Activated T-cell treated with anti-CD3 and anti-CD28 coated beads for 1 hour (primary cell): ENCODE results near the gene NR2F2.

ENCODE experiments used
- DNase-seq: peaks from one replicate; pipeline ENCODE4 v3.0.0-alpha.2; 2020; ENCODE audit warnings: low read depth

The NR2F2 gene

DNA sequence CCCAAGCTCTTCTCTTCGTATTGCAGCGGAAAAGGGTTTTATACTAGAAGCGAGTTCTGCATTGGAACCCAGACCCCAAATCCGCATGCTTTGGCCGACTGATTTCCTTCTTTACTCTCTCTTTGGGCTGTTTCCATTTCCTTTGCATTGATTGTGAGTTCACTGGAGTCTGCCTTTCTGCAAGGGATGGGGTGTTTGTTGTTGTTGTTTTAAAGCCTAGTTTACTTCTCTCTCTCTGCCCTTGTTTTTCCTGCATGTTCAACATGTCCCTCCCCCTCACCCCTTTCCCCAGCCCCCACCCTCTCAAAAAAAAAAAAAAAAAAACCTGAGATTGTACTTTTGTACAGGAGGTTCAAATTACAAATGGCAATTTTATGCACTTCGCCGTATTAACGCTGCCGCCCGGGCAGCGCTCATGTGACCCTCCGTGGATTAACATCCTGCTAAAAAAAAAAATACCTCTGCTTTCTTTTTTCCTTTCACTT, 2.2 kb downstream of the NR2F2 start:
- no peak for DNase-seq

DNA sequence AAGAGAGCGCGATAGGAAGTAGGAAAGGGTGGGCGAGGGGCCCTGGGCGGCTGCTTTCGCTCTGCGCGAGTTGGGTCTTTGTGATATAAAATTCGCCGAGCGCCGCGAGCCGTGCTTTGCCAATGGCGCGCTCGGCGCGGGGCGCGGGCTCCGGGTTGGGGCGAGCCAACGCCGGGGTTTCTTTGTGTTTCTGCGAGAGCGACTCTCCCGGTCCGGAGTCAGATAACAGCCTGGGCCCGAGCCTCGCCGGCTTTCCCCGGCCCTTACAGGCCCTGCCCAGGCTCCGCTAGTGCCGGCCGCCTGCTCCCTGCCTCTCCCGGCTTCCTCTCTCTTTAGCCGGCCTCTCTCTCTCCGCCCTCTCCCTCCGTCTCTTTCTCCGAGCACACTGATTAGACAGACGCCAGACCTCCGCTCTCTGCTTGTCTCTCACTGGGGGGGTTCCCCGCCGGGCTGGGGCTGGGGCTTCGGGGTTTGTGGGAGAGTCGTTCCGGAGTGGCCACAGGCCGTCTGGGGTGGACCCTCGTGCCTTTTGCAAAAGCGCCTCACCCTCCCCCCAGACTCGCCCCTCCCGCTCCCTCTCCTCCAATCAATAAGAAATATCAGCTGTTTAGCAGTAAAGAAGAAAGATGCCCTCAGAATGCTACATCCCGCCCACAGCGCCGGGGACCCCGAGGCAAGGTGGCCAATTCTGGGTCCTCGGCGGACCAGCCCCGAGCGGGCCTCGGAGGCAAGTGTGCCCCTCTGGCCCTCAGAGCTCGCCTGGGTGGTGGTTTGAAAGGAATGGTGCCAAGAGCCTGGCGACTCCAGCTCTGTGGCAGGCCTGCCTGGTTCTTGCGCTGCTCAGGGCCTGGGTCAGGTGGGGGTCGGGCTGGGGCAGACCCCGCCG, 2.9 kb downstream of the NR2F2 start:
- DNase-seq: no peak

GRCh38 chr15:96334017-96334704, 3.7 kb downstream of the NR2F2 start:
- no peak for DNase-seq

DNA sequence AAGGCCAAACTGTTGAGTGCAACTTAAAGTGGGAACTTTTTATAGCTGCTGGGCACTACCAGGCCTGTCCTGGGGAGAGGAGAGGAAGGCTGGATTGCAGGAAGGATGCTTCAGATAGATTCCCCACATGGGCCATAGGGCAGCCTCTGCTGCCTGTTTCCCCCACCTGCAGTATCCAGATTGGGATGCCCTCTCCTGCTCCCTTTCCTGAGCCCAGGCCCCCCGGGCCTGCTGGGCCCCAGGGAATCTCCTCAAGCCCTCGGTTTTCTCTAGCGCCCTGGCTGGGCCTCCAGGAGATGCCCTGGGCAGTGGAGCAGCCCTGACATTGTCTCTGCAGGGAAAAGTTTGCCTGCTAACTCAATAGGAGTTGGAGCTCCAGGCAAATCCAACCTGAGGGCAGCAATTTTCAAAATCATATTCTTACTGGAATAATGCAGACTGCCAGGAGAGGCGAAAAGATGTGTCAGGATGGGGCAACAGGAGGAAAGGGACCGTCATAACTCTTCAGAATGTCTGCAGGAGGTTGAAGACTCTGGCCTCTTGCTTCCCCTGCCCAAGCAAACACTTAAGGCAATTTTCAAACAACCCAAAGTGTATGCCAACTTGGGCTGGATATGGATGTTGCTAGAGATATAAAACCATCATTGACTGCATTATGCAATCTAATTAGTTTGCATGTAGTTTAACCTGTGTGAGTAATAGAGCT, 4.4 kb downstream of the NR2F2 start:
- DNase-seq: no peak

DNA sequence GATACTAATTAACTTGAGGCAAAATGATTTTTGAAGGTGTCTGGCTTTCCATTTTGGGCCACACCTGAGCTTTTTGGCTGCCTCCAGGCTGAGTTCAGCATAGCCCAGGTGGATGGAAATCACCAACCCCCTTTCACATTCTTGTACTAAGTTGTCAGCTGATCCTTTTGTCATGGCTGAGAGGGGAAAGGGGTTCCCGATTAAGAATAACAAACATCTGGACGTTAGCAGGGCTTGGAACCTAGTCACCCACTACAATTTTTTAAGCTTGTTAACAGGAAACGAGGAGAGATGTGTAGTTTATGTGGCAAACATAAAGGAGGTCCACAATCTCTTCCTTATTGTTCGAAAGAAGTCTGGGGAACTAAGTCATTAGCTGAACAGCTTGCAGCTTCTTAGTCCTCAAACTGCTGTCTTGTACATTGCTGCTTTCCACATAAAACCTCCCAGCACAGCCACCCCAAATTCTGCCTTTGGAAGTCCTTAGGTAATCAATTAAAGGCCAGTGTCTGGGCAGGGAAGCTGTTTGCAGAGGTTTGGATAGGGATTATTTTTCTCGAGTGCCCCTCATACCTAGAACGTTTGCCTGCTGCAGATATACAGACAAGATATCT, 5.0 kb downstream of the NR2F2 start:
- no peak for DNase-seq

DNA sequence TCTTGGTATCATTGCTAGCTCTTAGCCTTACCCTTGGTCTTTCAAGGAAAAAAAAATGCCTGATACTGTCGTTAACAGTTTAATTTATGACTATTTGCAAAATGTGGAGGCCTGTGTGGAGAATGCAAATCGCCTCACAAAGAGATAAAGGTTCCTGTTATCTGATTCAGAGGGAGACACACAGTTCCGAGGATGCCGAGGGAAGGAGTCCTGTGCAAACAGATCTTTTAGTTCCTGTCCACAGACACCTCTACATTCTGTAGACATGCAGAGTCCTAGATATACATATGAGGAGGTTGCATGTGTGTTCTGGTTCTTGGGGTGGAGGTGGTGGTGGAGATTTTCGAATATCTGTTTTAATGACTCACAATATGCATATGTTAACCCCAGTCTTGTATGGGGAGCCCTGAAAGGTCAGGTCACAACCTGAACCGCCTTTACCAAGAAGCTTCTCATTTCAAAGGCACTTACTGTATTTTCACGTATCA, 5.7 kb downstream of the NR2F2 start:
- no peak for DNase-seq

DNA sequence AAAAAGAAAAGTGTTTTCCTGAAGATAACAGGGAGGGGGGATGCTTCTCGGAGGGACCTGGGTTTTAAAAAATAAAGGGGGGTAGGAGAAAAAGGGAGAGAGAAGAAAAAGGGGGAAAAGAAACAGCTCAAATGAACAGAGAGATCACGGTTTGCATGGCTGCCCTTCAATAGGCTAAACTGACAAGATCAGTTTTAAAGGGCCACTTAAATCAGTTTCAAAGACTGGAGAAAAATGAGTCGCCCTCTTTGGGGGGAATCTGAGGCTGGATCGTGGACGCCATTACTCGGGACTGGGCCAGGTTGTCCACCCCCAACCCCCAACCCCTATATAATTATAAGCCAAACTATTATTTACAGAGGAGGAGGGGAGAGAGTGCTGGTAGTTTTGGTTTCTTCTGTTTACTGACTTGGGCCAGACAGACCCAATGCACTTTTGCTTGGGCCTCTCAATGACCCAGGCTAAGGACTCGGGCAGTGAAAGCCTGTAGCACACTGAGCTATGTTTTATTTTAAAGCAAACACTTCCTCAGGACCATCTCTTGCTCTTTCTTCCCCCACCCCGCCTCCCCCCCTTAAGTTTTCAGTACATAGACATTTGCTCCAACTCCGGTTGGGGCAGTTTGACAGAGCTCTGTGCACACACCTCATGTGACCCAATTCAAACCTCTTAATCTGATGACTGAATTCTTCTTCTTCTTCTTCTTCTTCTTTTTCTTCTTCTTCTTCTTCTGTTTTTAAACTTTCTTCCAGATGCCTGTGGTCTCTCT, 6.3 kb downstream of the NR2F2 start:
- DNase-seq: no peak

GRCh38 chr15:96337365-96338023, 7.0 kb downstream of the NR2F2 start:
- DNase-seq: no peak

DNA sequence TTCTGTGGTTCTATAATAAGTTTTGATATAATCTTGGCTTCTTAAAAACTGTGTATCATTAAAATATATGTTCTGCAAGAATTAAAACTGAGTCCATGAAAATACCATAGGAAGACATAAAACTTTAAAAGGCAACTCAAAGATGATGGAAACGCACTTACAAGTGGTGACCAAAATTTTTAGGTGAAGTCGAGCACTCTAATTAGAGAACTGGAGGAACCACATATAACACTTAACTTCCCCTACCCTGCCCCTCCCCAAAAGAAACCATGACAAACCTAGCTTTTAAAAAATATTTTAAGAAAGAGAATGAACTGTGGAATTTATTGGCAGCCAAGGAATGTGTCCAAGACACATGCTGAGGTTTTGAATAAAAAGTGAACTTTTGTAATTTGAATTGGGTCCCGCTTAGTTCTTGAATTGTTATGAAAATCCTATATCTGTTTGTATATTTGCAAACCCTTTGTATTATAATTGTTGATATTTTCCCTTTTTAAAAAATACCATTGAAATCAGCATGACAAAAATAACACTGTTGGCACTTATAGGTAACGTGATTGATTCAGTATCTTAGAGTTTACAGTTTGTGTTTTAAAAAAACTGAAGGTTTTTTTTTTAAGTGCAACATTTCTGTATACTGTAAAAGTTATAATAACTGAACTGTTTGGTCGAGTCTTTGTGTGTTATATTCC, 7.7 kb downstream of the NR2F2 start:
- no peak for DNase-seq

DNA sequence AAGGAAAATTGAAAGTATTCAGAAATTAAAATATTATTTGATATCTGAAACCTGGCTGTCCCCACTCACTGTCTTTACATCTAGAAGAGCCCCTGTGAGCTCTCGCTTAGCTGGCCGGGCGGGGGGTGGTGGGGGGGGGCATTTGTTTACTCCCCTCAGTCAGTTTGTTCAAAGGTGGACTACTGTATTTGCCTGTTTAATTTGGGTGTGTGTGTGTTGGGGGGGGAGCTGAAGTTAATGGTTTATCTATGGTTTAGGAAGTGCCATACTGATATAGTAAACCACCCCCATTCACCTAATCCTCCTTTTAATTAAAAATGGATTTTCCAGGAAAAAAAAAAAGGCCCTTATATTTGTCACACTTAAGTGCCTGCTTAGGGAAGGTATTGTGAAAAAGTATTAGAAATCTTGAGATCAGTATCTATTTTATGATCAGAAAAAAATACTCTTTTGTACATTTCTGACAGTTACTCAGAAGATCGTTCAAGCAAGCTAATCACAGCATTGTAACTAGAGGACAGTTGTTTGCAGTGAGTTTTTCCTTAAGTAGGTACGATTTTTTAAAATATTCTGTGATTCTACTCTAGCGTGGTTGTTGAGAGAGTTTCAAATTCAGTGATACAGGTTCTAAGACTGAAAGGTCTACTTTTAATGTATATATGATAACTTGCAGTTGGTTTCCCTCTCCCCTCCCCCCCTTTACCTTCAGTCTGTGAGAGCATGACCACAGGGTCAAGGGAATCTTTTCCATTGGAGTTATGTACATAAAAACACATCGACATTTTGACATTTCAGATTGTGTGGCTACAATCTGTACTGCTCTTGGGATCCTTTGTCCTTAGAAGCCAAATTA, 8.5 kb downstream of the NR2F2 start:
- DNase-seq: no peak

GRCh38 chr15:96339619-96340347, 9.3 kb downstream of the NR2F2 start:
- no peak for DNase-seq

DNA sequence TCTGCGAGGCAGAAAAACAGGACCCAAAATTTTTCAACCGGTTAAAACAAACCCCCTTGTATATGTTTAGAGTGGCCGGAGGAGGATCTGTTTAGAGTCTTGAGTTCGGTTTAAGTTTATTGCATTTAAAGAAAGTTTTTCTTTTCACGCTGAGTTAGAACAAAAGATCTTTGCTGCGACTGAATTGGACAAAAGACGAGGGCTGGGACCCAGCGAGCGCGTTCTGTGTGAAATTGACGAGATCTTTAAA, 9.8 kb downstream of the NR2F2 start:
- DNase-seq: no peak

DNA sequence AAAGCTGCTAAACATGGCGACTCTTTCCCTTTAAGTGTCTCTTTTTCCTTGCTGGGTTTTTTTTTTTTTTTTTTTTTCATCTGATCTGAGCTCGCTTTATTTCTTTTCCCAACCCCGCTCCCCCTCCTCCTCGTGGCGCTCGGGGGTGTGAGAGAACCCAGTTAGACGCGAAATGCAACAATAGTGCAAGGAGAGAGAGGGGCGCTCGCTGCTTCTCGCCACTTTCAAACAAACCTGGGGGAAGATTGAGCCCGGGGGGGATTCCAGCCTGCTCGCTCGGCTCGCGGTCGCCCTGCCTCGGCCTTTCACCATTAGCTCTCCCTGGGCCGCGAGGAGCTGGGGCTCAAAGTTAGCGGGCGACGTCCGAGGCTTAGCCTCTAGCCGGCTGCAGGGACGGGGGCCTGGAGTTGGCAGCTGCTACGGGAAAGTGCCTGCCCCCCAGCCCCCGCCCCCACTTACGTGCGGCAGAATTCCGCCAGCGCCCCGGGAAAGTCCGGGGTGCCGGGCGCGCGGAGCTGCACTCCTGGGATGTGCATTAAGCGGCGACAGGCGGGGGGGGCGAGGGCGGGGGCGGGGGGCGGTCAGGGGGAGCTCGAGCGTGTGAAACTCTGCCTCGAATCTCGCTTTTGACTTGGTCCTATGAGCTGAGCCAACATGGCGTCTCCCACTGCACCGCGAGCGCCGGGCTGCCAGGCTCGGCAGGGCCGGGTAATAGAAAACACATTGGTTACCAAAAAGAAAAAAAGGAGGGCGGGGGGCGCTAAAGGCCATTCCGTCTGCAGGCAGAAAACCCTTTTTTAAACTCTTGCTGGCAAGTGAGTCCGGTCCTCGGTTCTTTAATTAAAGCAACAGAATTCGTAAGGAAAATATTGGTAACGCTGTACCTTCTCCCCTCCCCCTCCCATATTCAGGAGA, 10.4 kb downstream of the NR2F2 start:
- no peak for DNase-seq

DNA sequence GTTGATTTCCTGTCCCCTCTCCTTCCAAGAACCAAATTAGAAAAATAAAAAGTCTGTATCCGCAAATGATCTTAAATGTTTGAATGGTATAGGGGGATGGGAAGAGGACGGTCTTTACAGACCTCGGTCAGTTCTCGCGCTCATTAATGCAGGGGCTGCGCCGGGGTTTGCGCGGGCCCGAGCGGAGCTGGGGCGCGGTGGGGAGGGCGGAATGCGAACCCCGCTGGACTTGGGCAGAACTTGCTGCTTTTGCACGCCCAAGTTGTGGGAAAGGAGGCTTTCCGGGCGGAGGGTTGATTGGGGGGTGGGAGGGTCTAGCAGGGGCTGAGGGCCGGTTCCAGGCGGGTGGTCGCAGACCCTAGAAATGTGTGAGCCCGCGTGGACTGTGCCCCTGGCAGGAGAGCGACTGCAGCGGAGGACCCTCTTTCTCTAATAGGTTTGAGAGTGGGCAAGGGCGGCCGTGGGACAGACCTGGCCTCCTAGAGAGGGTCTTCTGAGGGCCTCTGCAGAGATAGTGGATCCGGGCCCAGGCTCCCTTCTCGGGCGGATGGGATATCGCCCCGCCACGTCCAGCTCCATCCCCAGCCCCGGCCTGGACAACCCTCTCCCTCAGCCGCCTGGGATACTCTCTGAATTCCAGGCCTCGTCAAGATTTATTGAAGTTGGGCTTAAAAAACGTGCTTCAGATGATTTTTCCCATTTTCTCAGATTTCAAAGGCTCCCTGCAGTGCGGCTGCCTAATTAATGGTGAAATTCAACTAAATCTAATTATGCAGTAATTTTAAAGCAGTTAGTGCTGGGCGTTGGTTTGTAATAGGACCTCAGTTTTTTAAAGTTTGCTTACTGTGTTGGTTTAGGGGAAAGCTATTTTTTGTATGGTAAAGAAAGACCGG, 11.3 kb downstream of the NR2F2 start:
- no peak for DNase-seq

- DNase-seq: no peak
Measured at GRCh38 chr15:96342406-96343112, 12.1 kb downstream of the NR2F2 start.
